ENCODE measurements around the gene PTPRN2. TPM values are rescaled to one million over a fixed set of nuclear protein-coding genes. Genes with fewer than 3 reads are reported as not detected.

The PTPRN2 gene
- total RNA-seq, 2 experiments from 2014 or later = 0.70 TPM; not detected in 1

DNA sequence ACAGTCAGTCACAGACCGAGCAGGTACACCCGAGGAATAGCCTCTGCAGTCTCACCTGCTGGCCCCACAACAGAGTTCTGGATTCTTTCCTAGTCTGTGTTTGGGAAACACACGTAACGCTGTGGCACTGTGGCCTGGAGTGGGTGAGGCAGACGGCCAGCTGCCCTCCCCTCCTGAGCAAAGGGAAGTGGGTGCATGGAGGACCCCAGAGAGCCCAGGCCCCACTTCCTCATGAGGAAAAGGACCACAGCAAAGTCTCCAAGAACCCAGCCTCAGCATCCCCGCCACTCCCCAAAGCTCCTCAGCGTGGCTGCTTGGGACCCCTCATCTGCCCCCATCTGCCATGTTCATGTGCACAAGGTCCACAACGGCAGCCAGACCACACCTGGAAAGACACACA, 530.2 kb downstream of the PTPRN2 start:
- POLR2A ChIA-PET = no interaction called here
- no peak overlapping the region for H2AFZ ChIP-seq (ENCODE audit: low read length)
- intact Hi-C loops (cut with micrococcal nuclease; ENCODE audit: unreplicated experiment) = no loop called here
- no peak for DNase-seq (ENCODE audit: low spot score)
- no peak overlapping the region for H3K4me3 ChIP-seq (ENCODE audit: low read depth, low read length, poor library complexity, severe bottlenecking)
- H3K4me1 ChIP-seq (ENCODE audit: insufficient read depth, low read length, poor library complexity, severe bottlenecking) = no peaks in the 10 kb centered on the region
- TF ChIP-seq, protein P1, sequence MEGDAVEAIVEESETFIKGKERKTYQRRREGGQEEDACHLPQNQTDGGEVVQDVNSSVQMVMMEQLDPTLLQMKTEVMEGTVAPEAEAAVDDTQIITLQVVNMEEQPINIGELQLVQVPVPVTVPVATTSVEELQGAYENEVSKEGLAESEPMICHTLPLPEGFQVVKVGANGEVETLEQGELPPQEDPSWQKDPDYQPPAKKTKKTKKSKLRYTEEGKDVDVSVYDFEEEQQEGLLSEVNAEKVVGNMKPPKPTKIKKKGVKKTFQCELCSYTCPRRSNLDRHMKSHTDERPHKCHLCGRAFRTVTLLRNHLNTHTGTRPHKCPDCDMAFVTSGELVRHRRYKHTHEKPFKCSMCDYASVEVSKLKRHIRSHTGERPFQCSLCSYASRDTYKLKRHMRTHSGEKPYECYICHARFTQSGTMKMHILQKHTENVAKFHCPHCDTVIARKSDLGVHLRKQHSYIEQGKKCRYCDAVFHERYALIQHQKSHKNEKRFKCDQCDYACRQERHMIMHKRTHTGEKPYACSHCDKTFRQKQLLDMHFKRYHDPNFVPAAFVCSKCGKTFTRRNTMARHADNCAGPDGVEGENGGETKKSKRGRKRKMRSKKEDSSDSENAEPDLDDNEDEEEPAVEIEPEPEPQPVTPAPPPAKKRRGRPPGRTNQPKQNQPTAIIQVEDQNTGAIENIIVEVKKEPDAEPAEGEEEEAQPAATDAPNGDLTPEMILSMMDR (conservative IDR thresholded peaks at IDR 0.05; ENCODE audit: low read length) = no peak
- no peak for TF ChIP-seq EZH2phosphoT487 (IDR thresholded peaks at IDR 0.05; ENCODE audit: borderline replicate concordance, low read depth, low read length)
- H4K20me1 ChIP-seq (ENCODE audit: insufficient read depth, low read length) = no peaks in the 10 kb centered on the region
- H3K9me3 ChIP-seq (ENCODE audit: low read length) = no peaks in the 10 kb centered on the region
- CTCF ChIA-PET (ENCODE audit: unreplicated experiment) = no interaction called here
- H3K9me2 ChIP-seq (ENCODE audit: insufficient read depth, low read length) = no peaks in the 10 kb centered on the region
- no peaks in the 10 kb centered on the region for H3K36me3 ChIP-seq (ENCODE audit: insufficient read depth, low read length)
- H3K27ac ChIP-seq (ENCODE audit: low read depth, low read length, poor library complexity, severe bottlenecking) = no peak overlapping the region
- no peaks in the 10 kb centered on the region for H3K79me2 ChIP-seq (ENCODE audit: insufficient read depth, low read depth, low read length)
- no TSS peak for BruUV-seq (replicated peaks)
- no peak overlapping the region for H3K4me2 ChIP-seq (ENCODE audit: low read length)

DNA sequence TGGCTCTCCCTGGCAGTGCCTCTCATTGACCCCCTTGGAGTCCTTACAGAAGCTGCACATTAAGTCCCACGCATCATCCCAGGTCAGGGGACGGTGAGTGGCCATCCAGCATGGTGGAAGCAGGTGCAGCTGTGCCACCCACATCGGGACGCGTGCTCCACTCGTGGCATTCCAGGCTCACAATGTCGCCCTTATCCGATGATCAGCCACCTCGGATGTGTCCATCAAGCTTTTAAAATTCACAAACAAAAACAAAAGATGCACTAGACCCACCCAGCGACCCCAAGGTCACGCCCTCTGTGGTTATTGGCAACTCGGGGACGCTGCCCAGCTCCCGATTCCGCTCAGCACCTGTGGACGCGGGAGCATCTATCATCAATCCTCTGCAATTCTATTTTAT, 530.9 kb downstream of the PTPRN2 start:
- no peak overlapping the region for H3K4me3 ChIP-seq (ENCODE audit: low read depth, low read length, poor library complexity, severe bottlenecking)
- no peak for TF ChIP-seq EZH2phosphoT487 (IDR thresholded peaks at IDR 0.05; ENCODE audit: borderline replicate concordance, low read depth, low read length)
- TF ChIP-seq, protein P1 (conservative IDR thresholded peaks at IDR 0.05; ENCODE audit: low read length) = no peak
- no peaks in the 10 kb centered on the region for H3K36me3 ChIP-seq (ENCODE audit: insufficient read depth, low read length)
- no peak overlapping the region for H2AFZ ChIP-seq (ENCODE audit: low read length)
- no peaks in the 10 kb centered on the region for H3K79me2 ChIP-seq (ENCODE audit: insufficient read depth, low read depth, low read length)
- POLR2A ChIA-PET = no interaction called here
- no peak overlapping the region for H3K27ac ChIP-seq (ENCODE audit: low read depth, low read length, poor library complexity, severe bottlenecking)
- H4K20me1 ChIP-seq (ENCODE audit: insufficient read depth, low read length) = no peaks in the 10 kb centered on the region
- CTCF ChIA-PET (ENCODE audit: unreplicated experiment) = no interaction called here
- DNase-seq (ENCODE audit: low spot score) = no peak
- BruUV-seq (replicated peaks) = no TSS peak
- no peaks in the 10 kb centered on the region for H3K4me1 ChIP-seq (ENCODE audit: insufficient read depth, low read length, poor library complexity, severe bottlenecking)
- intact Hi-C loops (cut with micrococcal nuclease; ENCODE audit: unreplicated experiment) = no loop called here
- no peaks in the 10 kb centered on the region for H3K9me3 ChIP-seq (ENCODE audit: low read length)
- no peak overlapping the region for H3K4me2 ChIP-seq (ENCODE audit: low read length)
- no peaks in the 10 kb centered on the region for H3K9me2 ChIP-seq (ENCODE audit: insufficient read depth, low read length)

DNA sequence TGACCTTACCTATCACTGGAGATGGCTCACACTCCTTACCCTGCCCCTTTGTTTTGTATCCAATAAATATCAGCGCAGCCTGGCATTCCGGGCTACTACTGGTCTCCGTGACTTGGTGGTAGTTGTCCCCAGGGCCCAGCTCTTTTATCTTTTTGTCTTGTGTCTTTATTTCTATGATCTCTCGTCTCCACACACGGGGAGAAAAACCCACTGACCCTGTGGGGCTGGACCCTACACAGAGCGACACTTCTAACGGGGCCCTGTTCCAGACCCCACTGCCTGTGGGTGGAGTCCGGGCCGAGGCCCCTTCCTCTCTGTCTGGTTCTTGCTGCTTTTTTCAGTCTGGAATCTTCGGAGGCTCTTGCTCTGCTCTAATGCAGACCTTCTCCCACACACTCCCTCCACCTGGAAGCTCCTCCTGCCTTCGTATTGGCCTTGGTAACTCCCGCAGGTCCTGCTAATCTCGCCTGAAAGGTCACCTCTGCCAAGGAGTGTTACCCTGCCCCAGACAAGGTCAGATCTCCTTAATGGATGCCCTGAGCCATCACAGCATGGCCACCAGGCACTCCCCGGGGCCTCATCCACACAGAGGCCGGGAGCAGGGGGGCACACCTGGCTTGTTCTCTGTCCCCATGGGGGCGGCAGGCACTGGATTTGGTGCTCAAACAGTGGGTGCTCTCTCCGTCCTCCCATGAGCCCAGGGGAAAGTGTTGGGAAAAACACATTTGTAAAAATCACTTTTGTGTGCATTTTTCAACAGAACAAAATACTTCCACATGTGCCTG, 531.7 kb downstream of the PTPRN2 start:
- Histone ChIP-seq H3K79me2 (ENCODE audit: insufficient read depth, low read depth, low read length) (no peaks in the 10 kb centered on the region), H2AFZ (ENCODE audit: low read length) (no peak overlapping the region), H3K36me3 (ENCODE audit: insufficient read depth, low read length) (no peaks in the 10 kb centered on the region), H3K4me3 (ENCODE audit: low read depth, low read length, poor library complexity, severe bottlenecking) (no peak overlapping the region), H4K20me1 (ENCODE audit: insufficient read depth, low read length) (no peaks in the 10 kb centered on the region), H3K4me1 (ENCODE audit: insufficient read depth, low read length, poor library complexity, severe bottlenecking) (no peaks in the 10 kb centered on the region), H3K27ac (ENCODE audit: low read depth, low read length, poor library complexity, severe bottlenecking) (no peak overlapping the region), H3K9me3 (ENCODE audit: low read length) (no peaks in the 10 kb centered on the region), H3K9me2 (ENCODE audit: insufficient read depth, low read length) (no peaks in the 10 kb centered on the region), H3K4me2 (ENCODE audit: low read length) (no peak overlapping the region)
- DNase-seq (ENCODE audit: low spot score) = no peak
- BruUV-seq (replicated peaks) = no TSS peak
- ChIA-PET POLR2A (no interaction called here), CTCF (ENCODE audit: unreplicated experiment) (no interaction called here)
- intact Hi-C loops (cut with micrococcal nuclease; ENCODE audit: unreplicated experiment) = no loop called here
- TF ChIP-seq, protein P1 (conservative IDR thresholded peaks at IDR 0.05; ENCODE audit: low read length) = no peak
- TF ChIP-seq EZH2phosphoT487 (IDR thresholded peaks at IDR 0.05; ENCODE audit: borderline replicate concordance, low read depth, low read length) = no peak

All from OCI-LY7 (cell line).